GM21360 (cell line): Measurements from ENCODE around the gene CRKL.
"Not testable (repeated sequence)": the region's sequence is repeated elsewhere in the genome, so short reads cannot be mapped to it uniquely, and the experiment has no call there.

Experiments
- ATAC-seq: cut with Tn5 transposase; IDR thresholded peaks from one replicate; pipeline ENCODE4 v1.9.1; 2021; ENCODE audit warnings: mild to moderate bottlenecking, moderate library complexity; ENCODE audit not compliant: unreplicated experiment

CRKL gene

DNA sequence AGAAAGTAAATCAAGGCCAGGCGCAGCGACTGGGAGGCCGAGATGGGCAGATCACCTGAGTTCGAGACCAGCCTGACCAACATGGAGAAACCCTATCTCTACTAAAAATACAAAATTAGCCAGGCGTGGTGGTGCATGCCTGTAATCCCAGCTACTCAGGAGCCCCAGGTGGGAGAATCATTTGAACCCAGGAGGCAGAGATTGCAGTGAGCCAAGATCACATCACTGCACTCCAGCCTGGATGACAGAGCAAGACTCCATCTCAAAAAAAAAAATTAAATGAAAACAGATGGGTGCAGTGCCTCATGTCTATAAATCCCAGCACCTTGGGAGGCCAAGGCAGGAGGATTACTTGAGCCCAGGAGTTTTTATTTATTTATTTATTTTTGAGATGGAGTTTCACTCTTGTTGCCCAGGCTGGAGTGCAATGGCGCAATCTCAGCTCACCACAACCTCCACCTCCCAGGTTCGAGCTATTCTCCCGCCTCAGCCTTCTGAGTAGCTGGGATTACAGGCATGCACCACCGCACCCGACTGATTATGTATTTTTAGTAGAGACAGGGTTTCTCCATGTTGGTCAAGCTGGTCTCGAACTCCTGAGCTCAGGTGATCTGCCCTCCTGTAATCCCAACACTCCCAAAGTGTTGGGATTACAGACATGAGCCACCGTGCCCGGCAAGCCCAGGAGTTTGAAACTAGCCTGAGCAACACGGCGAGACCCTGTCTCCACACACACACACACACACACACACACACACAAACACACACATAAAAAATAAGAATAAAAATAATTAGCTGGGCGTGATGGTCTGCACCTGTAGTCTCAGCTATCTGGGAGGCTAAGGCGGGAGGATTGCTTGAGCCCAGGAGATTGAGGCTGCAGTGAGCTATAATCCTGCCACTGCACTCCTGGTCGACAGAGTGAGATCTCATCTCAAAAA is 15.8 kb upstream of the CRKL start:
- not testable (repeated sequence) for ATAC-seq

DNA sequence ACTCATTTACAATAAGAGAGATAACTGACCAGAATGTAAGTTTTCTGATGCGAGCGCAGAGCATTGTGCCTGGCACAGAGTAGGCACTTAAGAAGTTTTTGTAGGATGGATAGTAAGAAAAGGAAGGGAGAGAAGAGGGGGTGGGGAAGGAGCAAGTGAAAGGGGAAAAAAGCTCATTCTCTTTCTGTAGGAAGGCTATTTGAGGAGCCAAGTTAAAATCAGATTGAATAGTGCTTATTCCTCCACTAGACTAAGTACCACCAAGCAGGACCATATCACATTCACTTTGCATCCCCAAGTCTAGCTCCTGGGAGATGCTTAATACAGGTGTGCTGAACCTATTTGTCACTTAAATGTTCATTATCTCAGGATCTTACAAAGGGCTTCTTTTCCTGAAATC is 14.1 kb upstream of the CRKL start:
- ATAC-seq = no peak

DNA sequence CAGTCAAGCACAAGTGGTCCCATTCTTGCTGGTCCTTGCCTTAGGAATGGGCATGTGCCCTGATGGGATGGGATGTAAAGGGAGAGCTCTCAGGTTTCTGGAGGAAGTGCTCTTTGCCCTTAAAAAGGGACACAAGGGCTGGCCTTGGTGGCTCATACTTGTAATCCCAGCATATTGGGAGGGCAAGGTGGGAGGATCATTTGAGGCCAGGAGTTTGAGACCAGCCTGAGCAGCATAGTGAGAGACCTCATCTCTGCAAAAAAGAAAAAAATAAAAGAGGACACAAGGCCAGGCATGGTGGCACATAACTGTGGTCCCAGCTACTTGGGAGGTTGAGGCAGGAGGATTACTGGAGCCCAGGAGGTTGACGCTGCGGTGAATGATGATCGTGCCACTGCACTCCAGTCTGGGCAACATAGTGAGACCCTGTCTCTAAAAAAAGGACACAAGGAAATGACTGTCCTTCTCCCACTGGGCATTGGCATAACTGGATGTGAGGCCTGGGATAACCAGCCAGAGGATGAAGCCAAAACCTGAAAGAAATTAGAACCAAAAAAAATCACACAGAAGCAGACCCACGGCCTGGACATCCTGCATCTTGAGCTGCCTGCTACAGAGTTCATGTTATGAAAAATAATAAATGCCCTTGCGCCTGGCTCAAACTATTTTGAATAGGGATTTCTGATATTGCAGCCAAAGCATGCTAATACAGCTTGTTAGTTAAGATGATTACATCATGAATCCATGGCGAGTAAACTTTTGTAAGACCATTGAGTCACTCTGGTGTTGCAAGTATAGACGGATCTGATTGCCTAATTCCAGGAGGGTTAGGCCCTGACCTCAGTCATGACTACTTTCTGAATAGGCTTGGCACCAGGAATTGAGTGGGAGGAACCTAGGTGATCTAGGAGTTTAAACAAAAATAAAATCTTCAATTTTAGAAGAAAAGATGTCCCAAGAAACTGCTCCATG is 12.9 kb upstream of the CRKL start:
- no peak for ATAC-seq

DNA sequence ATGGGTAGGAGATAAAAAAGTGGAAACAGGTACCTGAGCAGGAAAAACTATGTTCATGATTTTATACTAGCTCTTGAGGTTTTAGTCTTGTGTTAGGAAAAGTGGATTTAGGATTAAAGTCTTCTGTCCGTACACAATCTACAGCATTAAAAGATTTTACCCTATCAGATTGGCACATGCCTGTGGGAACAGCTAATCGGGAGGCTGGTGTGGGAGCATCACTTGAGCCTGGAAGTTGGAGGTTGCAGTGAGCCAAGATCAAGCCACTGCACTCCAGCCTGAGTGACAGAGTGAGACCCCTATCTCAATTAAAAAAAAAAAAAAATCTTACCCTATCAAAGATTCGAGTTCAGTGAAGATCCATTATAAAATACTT is 12.2 kb upstream of the CRKL start:
- no peak for ATAC-seq

DNA sequence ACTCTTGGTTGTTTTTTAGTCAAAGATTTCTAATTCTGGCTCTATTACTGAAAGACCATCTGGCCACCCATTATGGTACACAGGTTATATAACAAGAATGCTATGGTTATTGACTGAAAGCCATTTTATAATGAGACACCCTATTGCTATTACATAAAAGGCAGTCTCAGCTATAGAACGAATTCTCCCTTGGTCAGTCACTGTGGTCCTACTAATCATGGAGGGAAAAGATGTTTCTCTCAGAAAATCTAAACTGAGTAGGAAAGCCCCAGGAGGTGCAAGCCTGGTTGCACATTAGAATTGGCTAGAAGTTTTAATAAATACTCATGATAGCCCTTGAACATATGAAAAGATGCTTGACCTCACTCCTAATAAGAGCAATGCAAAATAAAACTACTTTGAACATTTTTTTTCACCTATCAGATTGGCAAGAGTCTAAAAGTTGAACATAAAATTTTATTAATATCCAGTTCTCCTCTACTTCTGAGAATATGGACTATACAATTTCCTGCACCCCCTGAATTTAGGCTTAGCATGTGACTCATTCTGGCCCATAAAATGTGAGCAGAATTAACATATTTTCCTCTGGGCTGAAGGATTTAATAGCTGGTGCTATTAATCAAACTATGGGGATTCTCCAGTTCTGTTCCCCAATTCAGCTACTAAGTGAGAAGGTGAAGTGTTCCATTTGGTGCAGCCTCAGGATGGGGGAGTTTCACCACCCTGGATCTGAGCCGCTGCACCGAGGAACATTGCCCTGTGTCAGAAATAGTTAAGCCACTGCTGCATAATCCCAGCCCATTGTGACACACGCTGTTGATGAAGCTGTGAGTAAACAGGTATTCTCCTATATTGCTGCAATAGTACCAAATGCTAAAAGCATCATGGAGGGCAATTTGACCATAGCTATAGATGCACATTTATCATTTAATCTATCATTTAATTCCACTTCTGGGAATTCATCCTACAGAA is 11.5 kb upstream of the CRKL start:
- ATAC-seq = no peak

DNA sequence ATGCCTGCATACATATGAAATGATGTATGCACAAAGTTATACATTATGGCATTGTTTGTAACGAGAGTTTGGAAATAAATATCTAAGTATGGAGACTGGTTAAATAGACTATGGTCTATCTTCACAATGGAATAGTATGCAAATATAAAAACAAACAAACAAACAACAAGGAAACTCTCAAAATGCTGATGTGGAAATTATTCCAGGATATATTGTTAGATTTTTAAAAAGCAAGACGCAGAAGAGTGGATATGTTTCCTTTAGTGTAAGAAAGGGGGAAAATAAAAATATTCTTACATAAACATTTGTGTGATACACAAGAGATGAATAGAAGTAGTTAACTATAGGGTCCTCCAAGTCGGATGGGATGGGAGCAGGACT is 10.8 kb upstream of the CRKL start:
- no peak for ATAC-seq

DNA sequence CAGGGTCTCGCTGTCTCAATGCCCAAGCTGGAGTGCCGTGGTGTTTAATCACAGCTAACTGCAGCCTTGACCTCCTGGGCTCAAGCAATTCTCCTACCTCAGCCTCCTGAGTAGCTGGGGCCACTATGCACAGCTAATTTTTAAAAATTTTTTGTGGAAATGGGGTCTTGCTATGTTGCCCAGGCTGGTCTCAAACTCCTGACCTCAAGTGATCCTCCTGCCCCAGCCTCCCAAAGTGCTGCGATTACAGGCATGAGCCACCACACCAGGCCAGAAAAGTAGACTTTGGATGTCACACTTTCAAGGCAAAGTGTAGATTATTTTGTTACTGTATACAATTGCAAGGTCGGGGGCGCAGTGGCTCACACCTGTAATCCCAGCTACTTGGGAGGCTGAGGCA is 8.5 kb upstream of the CRKL start:
- not testable (repeated sequence) for ATAC-seq

DNA sequence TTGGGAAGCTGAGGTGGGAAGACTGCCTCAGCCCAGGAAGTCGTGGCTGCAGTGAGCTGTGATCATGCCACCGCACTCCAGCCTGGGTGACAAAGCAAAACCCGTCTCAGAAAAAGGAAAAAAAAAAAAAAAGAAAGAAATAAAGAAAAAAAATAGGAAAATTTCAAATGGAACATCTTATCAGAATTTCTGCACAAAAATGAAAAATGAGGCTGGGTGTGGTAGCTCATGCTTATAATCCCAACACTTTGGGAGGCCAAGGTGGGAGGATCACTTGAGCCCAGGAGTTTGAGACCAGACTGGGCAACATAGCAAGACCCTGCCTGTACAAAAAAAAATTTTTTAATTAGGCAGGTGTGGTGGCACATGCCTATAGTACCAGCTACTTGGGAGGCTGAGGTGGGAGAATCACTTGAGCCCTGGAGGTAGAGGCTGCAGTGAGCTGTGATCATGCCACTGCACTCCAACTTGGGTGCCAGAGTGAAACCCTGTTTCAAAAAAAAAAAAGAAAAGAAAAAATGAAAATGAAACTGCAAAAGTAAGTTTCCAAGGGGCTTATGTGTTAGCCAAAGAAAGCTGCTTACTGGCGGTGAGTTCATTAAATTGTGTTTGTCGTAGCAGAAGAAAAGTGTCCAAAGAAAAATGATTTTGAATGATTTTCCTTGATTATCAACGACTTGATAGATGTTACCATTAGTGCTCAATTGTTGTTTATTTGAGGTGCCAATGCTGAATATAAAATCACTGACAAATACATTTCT is 7.5 kb upstream of the CRKL start:
- ATAC-seq = no peak

DNA sequence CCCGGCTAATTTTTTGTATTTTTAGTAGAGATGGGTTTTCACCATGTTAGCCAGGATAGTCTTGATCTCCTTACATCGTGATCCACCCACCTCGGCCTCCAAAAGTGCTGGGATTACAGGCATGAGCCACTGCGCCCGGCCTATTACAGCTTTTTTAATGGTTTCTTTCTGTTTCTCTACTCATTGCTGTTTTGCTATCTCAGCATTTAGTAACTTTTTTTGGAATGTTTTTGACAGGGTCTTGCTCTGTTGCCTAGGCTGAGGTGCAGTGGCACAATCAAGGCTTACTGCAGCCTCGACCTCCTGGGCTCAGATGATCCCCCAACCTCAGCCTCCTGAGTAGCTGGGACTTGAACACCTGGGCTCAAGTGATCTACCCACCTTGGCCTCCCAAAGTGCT is 4.7 kb upstream of the CRKL start:
- ATAC-seq = no peak

DNA sequence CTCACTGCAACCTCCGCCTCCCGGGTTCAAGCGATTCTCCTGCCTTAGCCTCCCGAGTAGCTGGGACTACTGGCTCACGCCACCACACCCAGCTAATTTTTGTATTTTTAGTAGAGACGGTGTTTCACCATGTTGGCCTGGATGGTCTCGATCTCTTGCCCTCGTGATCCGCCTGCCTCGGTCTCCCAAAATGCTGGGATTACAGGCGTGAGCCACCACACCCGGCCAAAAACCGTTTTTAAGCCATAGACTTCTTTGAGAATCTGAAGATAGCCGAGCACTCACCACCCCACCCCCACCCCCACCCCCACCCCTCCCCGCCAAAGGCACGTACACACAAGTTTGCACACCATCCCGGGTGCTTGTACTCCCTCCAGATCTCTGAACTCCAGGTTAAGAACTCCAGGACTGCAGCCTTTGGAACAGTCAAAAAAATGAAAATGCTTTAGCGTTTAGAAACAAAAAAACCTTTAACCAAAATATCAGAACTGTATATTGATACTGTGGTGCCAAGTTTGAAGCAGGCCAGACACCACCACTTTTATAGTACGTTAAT is 1.5 kb downstream of the CRKL start:
- ATAC-seq = no peak

DNA sequence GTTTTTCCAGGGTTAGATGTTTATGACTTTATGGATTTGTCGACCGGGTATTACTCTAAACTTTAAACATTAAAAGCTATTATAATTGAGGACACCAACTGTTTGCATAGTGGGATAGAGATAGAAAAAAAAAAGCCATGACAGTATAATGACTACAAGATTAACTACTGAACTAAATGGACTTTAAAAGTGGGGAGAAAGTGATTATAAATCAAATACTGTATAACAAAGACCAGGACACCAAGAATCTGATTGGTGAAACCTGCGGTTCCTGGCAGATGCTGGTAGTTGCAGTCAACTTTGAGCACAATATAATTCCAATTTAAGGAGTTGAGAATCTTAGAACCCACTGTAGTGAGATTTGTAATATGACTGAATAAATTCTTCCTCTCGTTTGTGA is 2.5 kb downstream of the CRKL start:
- ATAC-seq = no peak

DNA sequence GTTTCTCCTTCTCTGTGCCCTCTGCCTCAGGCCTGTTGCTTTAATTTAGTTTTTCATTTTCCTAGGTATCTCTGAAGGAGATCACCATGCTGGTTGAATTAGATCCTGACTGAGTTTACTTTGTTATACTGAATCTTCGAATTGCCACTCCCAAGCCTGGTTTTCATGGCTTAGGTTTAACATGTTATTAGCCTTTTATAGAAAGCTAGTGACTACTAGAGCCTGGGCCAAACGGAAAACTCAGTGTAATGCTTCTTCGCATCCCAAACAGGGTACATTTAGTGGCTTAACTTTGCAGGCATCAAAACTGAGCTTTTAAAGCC is 3.6 kb downstream of the CRKL start:
- ATAC-seq = no peak

DNA sequence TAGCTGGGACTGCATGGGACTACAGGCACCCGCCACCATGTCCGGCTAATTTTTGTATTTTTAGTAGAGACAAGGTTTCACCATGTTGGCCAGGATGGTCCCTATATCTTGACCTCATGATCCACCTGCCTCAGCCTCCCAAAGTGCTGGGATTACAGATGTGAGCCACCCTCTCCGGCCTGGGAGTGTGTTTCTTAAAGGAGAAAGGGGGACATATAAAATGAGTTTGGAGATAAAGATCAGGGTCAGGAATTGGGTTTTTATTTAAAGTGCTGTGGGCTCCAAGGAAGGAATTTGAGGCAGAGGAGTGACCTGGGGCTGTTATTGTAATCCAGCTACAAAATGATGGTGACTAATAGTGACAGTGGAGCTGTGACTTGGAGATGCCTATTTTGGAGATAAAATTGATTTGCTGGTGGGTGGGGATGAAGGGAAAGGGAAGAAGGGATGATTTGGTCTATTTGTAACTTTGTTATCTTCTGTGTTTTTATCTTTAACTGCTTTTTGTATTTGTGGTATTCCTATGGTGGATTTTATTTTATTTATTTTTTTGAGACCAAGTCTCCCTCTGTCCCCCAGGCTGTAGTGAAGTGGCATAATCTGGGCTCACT is 5.0 kb downstream of the CRKL start:
- no peak for ATAC-seq

DNA sequence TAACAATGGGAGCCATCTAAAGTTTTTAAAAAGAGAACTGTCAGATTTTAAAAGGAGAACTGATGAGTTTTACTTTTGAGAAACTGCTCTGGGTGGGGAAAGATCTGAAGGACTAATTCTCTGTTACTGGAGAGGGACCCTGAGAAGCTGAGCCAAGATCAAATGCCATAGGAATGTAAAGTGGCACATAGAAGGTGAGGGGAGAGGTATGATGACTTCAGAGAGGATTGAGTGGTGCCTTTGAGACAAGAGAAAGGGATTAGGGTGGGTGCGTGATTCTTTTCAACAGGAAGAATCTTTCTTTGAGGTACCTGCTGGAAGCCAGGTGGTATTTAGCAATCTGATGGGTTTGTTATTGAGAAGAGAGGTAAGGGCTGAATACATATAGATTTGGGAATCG is 9.0 kb downstream of the CRKL start:
- no peak for ATAC-seq

DNA sequence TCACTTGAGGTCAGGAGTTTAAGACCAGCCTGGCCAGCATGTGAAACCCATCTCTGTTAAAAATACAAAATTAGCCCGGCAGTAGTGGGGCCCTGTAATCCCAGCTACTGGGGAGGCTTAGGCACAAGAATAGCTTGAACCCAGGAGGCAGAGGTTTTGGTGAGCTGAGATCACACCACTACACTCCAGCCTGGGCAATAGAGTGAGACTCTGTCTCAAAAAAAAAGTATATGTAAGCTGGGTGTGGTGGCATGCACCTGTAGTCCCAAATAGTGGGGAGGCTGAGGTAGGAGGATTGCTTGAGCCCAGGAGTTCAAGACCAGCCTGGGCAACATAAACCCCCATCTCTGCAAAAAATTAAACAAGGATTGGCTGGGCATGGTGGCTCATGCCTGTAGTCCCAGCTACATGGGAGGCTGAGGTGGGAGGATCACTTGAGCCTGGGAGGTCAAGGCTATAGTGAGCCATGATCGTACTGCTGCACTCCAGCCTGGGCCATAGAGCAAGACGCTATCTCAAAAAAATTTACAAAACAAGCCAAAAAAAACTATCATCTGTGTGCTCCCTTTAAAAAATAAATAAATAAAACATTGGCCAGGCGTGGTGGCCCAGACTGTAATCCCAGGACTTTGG is 10.8 kb downstream of the CRKL start:
- no peak for ATAC-seq

DNA sequence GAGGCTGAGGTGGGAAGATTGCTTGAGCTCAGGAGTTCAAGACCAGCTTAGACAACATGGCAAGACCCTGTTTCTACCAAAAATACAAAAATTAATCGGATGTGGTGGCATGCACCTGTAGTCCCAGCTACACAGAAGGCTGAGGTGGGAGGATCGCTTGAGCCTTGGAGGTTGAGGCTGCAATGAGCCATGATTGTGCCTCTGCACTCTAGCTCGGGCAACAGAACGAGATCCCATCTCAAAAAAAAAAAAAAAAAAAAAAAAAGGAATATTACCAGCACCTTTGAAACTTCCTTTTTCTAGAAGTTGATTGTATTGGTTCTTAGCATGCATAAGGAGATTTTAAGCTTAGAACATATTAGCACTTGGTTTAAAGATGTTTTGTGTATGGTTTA is 11.4 kb downstream of the CRKL start:
- ATAC-seq = no peak

DNA sequence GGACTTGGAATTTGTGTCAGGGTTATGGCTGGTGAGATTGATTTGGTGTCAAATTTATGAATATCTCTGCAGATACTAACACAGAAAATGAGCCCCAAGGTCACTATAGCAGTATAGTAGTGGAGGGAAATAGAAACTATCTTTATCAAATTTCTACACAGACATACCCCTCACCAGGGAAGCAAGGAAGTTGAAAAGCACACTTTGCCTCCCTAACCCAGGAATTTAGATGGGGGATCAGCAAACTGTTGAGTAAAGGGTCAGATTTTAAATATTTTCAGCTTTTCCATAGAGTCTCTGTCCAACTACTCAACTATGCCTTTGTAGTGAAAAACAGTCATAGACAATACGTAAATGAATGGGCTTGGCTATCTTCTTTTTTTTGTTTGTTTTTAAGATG is 12.8 kb downstream of the CRKL start:
- no peak for ATAC-seq

DNA sequence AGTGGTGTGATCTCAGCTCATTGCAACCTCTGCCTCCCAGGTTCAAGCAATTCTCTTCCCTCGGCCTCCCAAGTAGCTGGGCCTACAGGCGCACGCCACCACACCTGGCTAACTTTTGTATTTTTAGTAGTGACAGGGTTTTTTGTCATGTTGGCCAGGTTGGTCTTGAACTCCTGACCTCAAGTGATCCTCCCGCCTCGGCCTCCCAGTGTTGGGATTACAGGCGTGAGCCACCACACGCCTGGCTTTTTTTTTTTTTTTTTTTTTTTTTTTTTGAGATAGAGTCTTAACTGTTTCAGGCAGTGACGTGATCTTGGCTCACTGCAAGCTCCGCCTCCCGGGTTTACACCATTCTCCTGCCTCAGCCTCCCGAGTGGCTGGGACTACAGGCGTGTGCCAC is 13.2 kb downstream of the CRKL start:
- ATAC-seq = not testable (repeated sequence)

DNA sequence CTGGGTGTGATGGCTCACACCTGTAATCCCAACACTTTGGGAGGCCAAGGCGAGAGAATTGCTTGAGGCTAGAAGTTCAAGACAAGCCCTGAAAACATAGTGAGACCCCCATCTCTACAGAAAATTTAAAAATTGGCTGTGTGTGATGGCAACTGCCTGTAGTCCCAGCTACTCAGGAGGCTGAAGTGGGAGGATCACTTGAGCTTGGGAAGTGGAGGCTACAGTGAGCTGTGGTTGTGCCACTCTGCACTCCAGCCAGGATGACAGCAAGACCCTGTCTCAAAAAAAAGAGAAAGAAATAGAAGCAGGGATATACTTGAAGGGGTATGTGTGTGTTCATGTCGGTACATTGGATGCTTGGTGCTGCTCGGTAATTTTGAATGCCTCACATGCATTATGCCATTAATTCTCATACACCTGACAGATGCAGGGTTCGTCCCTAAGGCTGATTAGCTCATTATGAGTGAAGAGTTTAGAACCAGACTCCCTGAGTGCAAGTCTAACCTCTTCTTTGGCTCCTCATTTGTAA is 14.0 kb downstream of the CRKL start:
- ATAC-seq = no peak
